Fibroblast of lung (primary cell): ENCODE measurements around the gene MYLK3.

ENCODE experiments used
- EZH2 ChIP-seq: IDR thresholded peaks from 2 replicates; pipeline ENCODE4 v1.5.1; 2012; ENCODE audit warnings: low read length, control low read depth, mild to moderate bottlenecking; ENCODE audit errors: missing control alignments
- TF ChIP-seq, protein P1 (sequence below), 2 donors: IDR thresholded peaks in 1 of 2; conservative IDR thresholded peaks in 1 of 2; 1 replicate in 1 of 2; 2 replicates in 1 of 2; pipeline ENCODE4 v1.5.1; 2011 to 2012; ENCODE audit warnings: low read length in 2 of 2, control low read depth in 1 of 2, inconsistent platforms in 1 of 2, low read depth in 1 of 2, mild to moderate bottlenecking in 1 of 2

DNA sequence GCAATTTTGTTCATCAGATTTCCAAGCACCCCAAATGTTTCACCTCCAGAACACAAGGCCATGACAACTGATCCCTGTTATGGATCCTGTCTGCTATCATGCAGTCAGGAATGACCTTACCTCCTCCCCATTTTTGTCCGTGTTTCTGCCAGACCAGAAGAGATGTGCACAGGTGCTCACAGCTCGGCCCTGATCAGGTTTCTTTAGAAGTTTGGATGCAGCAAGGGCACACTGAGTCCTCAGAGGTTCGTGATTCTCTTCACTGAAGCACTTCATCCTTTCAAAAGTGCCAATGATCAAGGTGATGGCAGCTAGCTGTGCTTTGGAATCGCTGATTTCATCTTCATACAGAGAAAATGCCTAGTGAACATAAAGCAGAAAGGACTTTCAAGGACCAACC, 86.0 kb downstream of the MYLK3 start:
- TF ChIP-seq, protein P1, sequence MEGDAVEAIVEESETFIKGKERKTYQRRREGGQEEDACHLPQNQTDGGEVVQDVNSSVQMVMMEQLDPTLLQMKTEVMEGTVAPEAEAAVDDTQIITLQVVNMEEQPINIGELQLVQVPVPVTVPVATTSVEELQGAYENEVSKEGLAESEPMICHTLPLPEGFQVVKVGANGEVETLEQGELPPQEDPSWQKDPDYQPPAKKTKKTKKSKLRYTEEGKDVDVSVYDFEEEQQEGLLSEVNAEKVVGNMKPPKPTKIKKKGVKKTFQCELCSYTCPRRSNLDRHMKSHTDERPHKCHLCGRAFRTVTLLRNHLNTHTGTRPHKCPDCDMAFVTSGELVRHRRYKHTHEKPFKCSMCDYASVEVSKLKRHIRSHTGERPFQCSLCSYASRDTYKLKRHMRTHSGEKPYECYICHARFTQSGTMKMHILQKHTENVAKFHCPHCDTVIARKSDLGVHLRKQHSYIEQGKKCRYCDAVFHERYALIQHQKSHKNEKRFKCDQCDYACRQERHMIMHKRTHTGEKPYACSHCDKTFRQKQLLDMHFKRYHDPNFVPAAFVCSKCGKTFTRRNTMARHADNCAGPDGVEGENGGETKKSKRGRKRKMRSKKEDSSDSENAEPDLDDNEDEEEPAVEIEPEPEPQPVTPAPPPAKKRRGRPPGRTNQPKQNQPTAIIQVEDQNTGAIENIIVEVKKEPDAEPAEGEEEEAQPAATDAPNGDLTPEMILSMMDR (conservative IDR thresholded peaks at IDR 0.05 in 1 of 2, IDR thresholded peaks at IDR 0.05 in 1 of 2; ENCODE audit: low read depth in 1 of 2, low read length in 2 of 2): no peak
- TF ChIP-seq EZH2: no peak
